ENCODE measurements around the gene DNPEP.
"Not testable (repeated sequence)": the region's sequence is repeated elsewhere in the genome, so short reads cannot be mapped to it uniquely, and the experiment has no call there.

The DNPEP gene

DNA sequence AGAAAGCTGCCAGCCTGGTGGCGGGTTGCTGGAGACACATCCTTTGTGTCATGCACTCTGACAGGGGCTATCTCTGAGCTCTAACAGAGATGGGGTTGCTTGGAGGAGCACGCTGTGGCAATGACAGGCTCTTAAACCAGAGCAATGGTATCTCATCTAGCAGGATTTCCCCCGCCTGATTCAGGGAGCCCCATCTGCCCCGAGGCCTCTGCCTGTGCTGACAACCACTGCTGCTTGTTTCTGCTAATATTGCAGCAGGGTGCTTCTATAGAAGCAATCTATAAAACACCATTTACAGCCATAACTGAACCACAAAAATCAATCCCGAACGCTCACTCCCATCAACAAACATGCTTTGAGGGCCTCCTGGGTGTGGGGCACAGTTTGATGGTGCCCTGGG is 12.8 kb upstream of the DNPEP start:
- TF ChIP-seq POLR2A (IDR thresholded peaks at IDR 0.05; ENCODE audit: low read depth, low read length): no peak
- DNase-seq (ENCODE audit: insufficient read length, low spot score): no peak
- no peak for FAIRE-seq

DNA sequence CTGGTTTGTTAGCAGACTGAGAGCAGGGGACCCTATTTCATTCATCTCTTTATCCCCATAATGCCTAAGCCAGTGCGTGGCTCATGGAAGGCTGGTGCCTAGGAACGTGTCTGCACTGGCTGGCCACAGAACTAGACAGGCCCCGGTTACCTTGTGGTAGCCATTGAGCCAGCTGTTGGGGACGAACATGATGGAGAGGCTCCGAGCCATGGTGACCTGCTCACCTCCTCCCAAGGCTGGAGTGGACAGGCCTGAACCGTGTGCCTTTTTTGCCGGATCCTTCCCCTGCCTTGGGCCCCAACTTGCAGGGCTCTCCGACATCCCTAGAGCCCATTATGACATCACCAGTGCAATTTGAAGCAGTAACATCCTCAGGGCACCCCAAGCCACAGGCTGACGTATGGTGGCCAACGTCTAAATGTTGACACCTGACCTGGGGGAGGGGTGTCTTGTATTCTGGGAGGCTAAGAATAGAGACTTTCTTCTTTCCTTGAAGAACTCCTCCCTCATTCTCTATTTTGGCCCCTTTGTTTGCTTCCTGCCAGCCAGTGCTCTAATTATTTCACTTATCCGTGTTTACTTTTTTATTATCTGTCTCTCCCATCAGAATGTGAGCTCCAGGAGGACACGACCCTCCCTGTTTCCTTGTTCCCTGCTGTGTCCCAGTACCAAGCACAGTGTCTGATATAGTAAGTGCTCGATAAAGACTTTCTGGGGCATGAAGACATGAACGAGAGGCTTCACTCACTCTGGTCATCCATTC is 12.2 kb upstream of the DNPEP start:
- no peak for DNase-seq (ENCODE audit: insufficient read length, low spot score)
- no peak for TF ChIP-seq POLR2A (IDR thresholded peaks at IDR 0.05; ENCODE audit: low read depth, low read length)
- no peak for FAIRE-seq

DNA sequence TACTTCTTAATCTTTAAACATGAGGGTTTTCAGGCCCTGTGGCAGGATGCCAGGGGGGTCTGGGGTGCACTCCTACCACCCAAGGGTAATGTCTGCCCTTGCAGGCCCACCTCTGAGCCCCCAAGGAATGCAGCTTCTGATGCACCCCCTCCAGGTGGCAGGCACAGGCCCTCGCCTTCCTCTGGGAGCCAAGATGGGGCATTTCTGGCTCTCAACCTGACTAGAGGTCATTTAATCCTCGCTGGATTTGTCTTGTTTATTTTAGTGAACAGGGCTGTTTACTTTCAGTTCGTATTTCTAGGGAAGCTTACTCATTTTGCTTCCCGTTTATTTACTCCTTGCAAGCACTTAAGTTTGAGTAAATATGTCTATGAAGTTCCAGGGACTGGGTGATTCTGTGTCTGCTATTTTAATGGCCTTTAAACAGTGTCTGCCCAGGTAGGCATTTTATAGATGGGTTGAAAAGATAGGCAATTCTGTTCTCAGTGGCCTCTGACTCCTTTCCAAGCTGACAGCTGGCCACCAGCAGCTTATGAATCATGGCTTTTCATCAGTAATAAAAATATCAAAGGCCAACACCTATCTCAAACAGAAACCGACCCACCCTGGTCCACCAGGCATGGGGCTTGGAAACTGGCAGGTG is 11.1 kb upstream of the DNPEP start:
- no peak for DNase-seq (ENCODE audit: insufficient read length, low spot score)
- TF ChIP-seq POLR2A (IDR thresholded peaks at IDR 0.05; ENCODE audit: low read depth, low read length): no peak
- FAIRE-seq: no peak

DNA sequence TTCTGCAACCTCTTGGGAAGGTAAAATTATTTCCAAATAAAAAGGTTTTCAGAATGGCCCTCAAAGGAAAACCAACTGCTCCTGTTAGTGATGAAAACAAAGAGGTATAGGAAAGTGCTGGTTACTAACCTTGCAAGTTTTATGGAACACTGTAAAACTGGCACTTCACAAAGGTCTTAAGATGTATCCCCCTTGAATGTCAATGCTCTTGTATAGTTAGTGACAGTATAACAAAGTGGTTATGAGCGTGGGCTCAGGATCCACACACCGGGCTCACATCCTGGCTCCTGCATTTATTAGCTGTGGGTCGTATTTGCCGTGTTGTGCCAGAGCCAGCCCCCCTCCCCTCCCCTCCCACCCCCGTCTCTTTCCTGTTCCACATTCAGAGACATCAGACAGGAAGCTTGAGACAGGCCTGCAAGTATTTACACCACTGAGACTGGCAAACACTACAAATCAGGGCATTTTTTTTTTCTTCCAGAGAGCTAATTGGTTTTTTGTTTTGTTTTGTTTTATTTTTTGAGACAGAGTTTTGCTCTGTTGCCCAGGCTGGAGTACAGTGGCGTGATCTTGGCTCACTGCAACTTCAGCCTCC is 9.2 kb upstream of the DNPEP start:
- FAIRE-seq: no peak
- TF ChIP-seq POLR2A (IDR thresholded peaks at IDR 0.05; ENCODE audit: low read depth, low read length): no peak
- DNase-seq (ENCODE audit: insufficient read length, low spot score): no peak

DNA sequence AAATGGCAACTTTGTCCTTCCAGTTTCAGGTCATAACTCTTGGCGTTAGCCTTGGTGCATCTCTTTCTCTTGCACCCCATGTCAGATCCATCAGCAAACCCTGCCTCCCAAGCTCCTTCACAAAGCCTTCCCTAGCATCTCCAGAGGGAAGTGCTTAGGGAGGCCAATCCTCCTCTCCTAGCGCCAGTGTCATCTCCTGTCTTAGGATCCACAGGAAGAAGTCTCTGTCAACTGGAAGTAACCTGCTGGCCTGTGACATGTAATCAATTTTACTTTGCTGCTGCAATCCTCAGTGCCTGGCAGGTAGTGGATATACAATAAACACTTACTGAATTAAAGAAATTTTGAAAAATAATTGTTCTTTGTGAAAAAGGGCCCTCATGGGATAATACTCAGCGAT is 7.9 kb upstream of the DNPEP start:
- TF ChIP-seq POLR2A (IDR thresholded peaks at IDR 0.05; ENCODE audit: low read depth, low read length): no peak
- DNase-seq (ENCODE audit: insufficient read length, low spot score) (no peak), FAIRE-seq (no peak)

DNA sequence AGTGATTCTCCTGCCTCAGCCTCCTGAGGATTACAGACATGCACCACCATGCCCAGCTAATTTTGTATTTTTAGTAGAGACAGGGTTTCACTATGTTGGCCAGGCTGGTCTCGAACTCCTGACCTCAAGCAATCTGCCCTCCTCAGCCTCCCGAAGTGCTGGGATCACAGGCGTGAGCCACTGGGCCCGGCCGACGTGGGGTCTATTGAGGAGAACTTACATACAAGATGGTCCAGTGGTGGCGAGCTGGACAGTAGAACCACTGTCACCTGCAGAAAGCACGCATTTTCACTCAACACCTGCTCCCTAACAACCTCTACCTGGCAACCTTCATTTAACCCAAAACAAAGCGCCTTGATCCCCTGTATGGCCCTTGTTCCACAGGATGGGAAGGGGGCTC is 7.3 kb upstream of the DNPEP start:
- FAIRE-seq; DNase-seq (ENCODE audit: insufficient read length, low spot score): not testable (repeated sequence)

DNA sequence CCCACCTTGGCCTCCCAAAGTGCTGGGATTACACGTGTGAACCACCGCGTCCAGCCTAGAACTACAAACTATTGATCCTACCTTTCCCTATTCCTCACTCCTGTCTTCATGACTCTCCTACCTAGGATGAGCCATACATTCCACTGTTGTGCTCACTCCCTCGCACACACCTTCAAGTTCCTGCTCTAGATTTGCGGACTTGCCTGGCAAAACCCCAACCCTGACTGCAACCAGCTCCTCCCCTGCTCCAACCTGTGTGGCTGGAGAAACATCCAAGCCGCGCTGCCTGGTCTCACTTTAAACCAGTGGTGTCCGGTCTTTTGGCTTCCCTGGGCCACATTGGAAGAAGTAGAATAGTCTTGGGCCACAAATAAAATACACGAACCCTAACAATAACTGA is 5.0 kb upstream of the DNPEP start:
- TF ChIP-seq POLR2A (IDR thresholded peaks at IDR 0.05; ENCODE audit: low read depth, low read length): no peak
- DNase-seq (ENCODE audit: insufficient read length, low spot score) (no peak), FAIRE-seq (no peak)

DNA sequence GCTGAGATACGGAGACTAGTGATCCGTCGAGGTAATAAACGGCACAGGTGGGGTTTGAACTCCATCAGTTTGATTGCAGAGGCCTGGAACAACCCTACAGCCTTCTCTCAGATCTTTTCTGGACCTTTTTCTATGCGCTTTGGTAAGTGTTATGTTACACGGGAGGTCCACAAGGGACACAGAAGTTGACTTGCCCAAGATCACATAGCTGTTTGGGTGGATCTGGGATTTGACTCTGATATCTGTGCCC is 1.1 kb upstream of the DNPEP start:
- no peak for TF ChIP-seq POLR2A (IDR thresholded peaks at IDR 0.05; ENCODE audit: low read depth, low read length)
- FAIRE-seq: no peak
- no peak for DNase-seq (ENCODE audit: insufficient read length, low spot score)

DNA sequence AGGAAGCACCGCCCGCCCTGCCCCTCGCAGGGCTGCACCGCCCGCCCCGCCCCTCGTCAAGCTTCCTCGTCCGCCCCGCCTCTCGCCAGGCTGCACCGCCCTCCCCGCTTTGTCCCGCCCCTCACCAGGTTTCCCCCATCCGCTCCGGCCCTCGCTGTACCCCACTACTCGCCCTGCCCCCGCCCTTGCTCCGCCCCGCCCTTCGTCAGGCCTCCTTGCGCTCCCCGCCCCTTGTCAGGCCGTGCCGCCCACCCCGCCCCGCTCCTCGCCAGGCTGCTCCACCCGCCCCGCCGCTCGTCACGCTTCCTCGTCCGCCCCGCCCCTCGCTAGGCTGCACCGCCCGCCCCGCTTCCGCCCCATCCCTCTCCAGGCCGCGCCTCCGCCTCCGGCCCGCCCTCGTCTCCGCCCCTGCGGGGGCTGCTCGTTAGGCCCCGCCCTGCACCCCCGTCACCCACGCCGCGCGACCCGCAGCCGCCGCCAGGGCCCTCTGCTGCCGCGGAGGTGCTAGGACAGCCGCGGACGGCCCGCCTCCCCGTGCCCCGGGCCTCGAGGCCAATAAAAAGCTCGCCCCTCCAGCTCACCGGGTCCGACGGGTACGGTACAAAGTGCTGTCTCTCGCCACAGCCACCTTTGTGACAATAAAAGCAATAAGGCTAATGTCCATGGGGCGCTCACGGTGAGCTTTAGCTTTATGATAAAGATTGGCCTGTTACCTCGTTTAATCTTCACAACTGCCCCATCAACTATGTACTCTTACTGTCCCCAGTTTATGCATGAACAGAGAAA is 602 bp upstream of the DNPEP start:
- DNase-seq (ENCODE audit: insufficient read length, low spot score): peak; percentile 90
- 0 out of 2 replicates have a peak, but pooled peaks have one; percentile 9 for TF ChIP-seq POLR2A (IDR thresholded peaks at IDR 0.05; ENCODE audit: low read depth, low read length)
- FAIRE-seq: no peak

DNA sequence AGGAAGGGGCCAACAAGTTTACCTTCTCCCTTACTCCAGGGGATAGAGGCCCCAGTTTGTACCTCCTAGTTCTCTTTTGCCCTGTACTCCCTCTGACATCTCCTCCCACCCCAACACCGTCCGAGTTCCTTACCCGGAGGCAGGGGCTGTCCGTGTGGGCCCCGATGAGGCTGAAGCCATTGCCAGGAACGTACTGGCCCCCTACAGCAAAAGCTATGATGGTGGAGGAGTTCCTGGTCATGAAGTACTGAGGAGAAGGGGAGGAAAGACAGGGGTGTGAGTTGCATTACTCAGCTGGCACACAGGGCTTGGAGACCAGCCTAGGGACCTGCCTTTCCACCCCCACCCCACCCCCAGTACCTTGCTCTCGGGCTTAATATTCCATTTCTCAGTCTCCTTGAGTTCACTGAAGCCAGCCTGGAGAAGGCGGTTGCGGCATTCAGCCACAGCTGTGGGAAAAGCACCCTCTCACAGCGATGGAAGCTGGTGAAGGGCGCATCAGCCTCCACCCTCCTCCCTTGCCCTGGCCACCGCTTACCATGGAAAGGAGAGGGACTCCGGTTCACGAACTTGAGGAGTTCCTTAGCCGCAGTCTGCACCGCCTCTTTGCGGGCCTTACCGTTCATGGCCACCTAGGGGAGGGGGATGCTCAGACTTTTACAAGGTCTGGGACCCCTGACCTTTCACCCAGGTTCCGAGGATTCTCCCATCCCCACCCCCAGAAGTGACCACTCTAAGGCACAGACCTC is 1.0 kb downstream of the DNPEP start:
- DNase-seq (ENCODE audit: insufficient read length, low spot score) (no peak), FAIRE-seq (no peak)
- TF ChIP-seq POLR2A (IDR thresholded peaks at IDR 0.05; ENCODE audit: low read depth, low read length): no peak

DNA sequence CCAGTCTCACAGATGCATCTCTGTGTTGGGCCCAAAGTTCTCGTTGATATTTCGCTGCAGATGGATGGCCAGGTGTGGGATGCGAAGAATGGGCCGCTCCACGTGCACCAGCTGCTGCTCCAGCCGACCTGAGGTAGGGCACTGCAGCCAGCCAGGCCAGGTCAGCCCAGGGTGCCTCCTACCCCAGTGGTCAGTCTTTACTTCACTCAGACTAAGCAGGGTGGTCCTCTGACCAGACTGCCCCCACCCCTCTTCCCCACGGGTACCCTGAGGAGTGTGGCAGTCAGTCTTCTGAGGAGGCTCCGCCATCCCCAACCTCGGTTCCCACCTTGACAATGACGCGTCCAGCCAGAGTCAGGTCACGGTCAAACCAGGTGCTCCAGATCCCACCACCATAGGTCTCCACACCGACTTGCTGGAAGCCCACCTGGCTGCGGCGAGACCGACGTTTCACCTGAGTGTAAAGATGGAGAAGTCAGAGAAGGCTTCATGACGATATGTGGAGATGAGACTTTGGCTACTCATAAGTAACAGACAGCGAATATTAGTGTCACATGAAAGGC is 1.7 kb downstream of the DNPEP start:
- no peak for DNase-seq (ENCODE audit: insufficient read length, low spot score)
- no peak for TF ChIP-seq POLR2A (IDR thresholded peaks at IDR 0.05; ENCODE audit: low read depth, low read length)
- no peak for FAIRE-seq

DNA sequence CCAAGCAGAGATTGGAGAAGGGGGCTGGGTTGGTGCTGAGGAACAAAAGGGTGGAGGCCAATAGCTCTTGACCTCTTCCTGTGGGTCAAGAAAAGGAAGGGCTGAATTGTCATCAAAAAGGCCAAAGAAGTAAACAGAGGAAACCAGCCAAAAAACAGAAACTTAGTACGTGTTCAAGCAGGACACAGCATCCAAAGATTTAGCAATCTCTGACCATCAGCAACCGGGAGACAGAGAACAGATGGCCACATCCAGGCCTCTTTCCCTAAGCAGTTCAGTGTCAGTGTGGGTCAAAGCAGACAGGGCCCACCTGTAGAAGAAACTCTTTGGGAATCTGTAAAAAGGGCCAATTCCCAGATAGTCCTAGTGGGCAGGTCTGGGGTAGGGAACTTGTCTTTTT is 2.9 kb downstream of the DNPEP start:
- FAIRE-seq: no peak
- no peak for TF ChIP-seq POLR2A (IDR thresholded peaks at IDR 0.05; ENCODE audit: low read depth, low read length)
- no peak for DNase-seq (ENCODE audit: insufficient read length, low spot score)

DNA sequence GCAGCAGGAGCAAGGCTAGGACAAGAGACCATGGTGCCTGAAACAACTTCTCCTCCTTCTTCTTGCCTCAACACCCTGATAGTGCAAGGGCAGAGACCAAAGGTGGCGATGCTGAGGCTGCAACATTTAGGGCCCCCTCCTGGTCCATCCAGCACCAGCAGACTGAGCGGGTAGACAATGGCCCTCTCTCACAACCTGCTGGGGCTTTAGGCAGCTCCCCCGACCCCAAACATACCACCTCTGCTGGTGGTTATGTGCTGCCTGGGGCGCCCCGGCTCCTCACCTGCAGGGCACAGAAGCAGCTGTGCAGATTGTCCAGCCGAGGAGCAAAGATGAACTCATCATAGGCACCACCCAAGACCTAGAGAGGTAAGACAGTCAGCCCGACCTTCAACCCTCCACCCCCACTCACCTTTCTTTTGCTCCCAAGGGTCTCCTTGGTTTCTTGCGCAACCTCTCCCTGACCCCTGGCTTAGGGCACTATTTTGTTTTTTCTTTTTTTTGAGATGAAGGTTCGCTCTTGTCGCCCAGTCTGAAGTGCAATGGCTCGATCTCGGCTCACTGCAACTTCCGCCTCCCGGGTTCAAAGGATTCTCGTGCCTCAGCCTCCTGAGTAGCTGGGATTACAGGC is 3.5 kb downstream of the DNPEP start:
- no peak for DNase-seq (ENCODE audit: insufficient read length, low spot score)
- no peak for TF ChIP-seq POLR2A (IDR thresholded peaks at IDR 0.05; ENCODE audit: low read depth, low read length)
- no peak for FAIRE-seq
